PC-9 (cell line): ENCODE data around the gene CLDN4.

ENCODE experiments used
- EZH2 ChIP-seq: fragments of 200-600 bp; sonication (generic); IDR thresholded peaks from 2 replicates; pipeline ENCODE4 v1.8.0; 2017; ENCODE audit warnings: antibody characterized with exemption, low read depth
- TF ChIP-seq, protein P1 (sequence below): fragments of 200-600 bp; sonication (generic); conservative IDR thresholded peaks from 2 replicates; pipeline ENCODE4 v1.6.1; 2017; ENCODE audit warnings: mixed run types, antibody characterized with exemption, mild to moderate bottlenecking, moderate library complexity

DNA sequence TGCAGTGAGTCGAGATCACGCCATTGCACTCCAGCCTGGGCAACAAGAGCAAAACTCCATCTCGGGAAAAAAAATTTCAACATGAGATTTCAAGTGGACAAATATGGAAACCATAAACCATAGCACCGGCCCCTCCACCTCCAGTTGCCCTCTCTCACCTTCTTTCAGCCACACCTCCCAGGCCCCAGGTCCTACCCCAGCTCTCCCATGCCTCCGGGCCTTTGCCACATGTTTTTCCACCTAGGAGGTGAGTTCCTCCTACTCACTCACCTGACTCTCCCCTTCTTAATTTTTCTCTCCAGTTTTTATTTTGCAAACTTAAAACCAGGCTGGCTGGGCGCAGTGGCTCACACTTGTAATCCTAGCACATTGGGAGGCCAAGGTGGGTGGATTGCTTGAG lies 13.7 kb upstream of the CLDN4 start:
- TF ChIP-seq, protein P1, sequence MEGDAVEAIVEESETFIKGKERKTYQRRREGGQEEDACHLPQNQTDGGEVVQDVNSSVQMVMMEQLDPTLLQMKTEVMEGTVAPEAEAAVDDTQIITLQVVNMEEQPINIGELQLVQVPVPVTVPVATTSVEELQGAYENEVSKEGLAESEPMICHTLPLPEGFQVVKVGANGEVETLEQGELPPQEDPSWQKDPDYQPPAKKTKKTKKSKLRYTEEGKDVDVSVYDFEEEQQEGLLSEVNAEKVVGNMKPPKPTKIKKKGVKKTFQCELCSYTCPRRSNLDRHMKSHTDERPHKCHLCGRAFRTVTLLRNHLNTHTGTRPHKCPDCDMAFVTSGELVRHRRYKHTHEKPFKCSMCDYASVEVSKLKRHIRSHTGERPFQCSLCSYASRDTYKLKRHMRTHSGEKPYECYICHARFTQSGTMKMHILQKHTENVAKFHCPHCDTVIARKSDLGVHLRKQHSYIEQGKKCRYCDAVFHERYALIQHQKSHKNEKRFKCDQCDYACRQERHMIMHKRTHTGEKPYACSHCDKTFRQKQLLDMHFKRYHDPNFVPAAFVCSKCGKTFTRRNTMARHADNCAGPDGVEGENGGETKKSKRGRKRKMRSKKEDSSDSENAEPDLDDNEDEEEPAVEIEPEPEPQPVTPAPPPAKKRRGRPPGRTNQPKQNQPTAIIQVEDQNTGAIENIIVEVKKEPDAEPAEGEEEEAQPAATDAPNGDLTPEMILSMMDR, result no peak
- TF ChIP-seq EZH2, result no peak
